Measurements from ENCODE around the gene ZNF541. TPM values are rescaled to one million over a fixed set of nuclear protein-coding genes. Genes with fewer than 3 reads are reported as not detected.

ZNF541 gene
- total RNA-seq, 1 experiment from 2014 or later: 0.07 TPM

GRCh38 chr19:47600246-47601179, 27.6 kb upstream of the ZNF541 start (continued):
- 0 out of 2 replicates have a peak, but pooled peaks have one; percentile 61 for TF ChIP-seq ZNF281 (CRISPR knock-in tag; IDR thresholded peaks at IDR 0.05)
- peak; percentile 49; the same call in 1 of the 2 replicates for TF ChIP-seq ARID4B (CRISPR knock-in tag; IDR thresholded peaks at IDR 0.05; ENCODE audit: borderline replicate concordance)
- TF ChIP-seq SP1 (CRISPR knock-in tag; conservative IDR thresholded peaks at IDR 0.05): peak; percentile 97
- no peak for TF ChIP-seq HMGA2 (CRISPR knock-in tag; IDR thresholded peaks at IDR 0.05)
- TF ChIP-seq AFF4 (CRISPR knock-in tag; IDR thresholded peaks at IDR 0.05; ENCODE audit: borderline replicate concordance): no peak
- TF ChIP-seq ZNF232 (CRISPR knock-in tag; IDR thresholded peaks at IDR 0.05): 0 out of 2 replicates have a peak, but pooled peaks have one; percentile 43
- no peak for TF ChIP-seq TCF7 (CRISPR knock-in tag; IDR thresholded peaks at IDR 0.05; ENCODE audit: low read depth)
- 0 out of 2 replicates have a peak, but pooled peaks have one; percentile 24 for TF ChIP-seq NFE2L1 (CRISPR knock-in tag; IDR thresholded peaks at IDR 0.05)
- no peak for TF ChIP-seq MLX (CRISPR knock-in tag; IDR thresholded peaks at IDR 0.05)
- TF ChIP-seq HMGXB4 (CRISPR knock-in tag; IDR thresholded peaks at IDR 0.05): peak; percentile 77; the same call in 1 of the 2 replicates
- TF ChIP-seq NR3C1 (CRISPR knock-in tag; conservative IDR thresholded peaks at IDR 0.05; ENCODE audit: low read depth): no peak
- TF ChIP-seq MAX (CRISPR knock-in tag; IDR thresholded peaks at IDR 0.05): peak; percentile 78
- no peak for TF ChIP-seq ZNF512 (CRISPR knock-in tag; IDR thresholded peaks at IDR 0.05; ENCODE audit: borderline replicate concordance)
- TF ChIP-seq E2F5 (CRISPR knock-in tag; IDR thresholded peaks at IDR 0.05): peak; percentile 88
- 0 out of 2 replicates have a peak, but pooled peaks have one; percentile 65 for TF ChIP-seq SMAD3 (CRISPR knock-in tag; IDR thresholded peaks at IDR 0.05; ENCODE audit: borderline replicate concordance)
- 0 out of 2 replicates have a peak, but pooled peaks have one; percentile 22 for TF ChIP-seq ZBTB21 (CRISPR knock-in tag; IDR thresholded peaks at IDR 0.05; ENCODE audit: borderline replicate concordance)
